ENCODE data around the gene SNX33. TPM values are rescaled to one million over a fixed set of nuclear protein-coding genes. Genes with fewer than 3 reads are reported as not detected.

SNX33 gene
- total and polyA plus RNA-seq, 2 of the 13 experiments (the other 11 are each of a cell fraction or from before 2014, with no cell fraction given): 11.0 to 11.6 TPM

DNA sequence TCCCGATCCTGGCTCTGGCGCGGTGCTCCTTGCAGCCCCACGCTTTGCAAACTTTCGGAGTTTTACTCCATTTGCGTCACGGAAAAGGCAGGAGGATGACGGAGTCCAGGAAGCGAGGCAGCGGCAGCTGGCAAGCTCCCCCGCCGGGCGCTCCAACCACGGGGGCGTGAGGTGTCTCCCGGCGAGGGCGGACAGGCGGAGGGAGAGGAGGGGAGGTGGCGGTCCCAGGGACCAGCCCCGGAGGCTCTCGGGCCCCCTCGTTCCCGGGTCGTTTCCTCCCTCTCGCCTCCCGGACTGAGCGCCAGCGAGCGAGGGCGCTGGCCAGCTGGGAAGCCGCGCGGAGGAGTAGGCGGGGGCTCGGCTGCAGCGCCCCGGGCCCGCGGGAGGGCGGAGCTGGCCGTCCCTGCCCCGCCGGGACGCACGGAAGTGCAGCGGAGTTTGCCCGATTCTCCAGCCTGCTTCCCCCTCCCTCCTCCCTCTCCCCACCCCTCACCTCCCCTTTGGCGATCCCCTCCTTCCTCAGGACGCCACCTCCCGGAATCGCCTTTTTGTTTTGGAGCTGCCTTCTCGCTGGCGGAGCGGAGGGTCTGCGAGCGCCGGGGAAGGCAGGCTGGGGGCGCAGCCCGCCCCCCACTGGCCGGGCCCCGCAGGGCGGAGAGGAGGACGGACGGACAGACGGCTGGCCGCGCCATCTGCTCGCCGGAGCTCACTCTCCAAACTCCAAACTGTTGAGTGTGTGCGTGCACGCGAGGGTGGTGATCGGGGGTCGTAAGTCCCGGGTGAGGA lies at the start of gene SNX33 (continued):
- TF ChIP-seq ZNF670 (CRISPR knock-in tag; IDR thresholded peaks at IDR 0.05; ENCODE audit: borderline replicate concordance) (no peak), MIER3 (CRISPR knock-in tag; IDR thresholded peaks at IDR 0.05; ENCODE audit: borderline replicate concordance) (no peak), TCF7 (IDR thresholded peaks at IDR 0.05; ENCODE audit: low read depth) (no peak), TOE1 (CRISPR knock-in tag; IDR thresholded peaks at IDR 0.05) (no peak), ZNF460 (CRISPR knock-in tag; IDR thresholded peaks at IDR 0.05; ENCODE audit: borderline replicate concordance) (no peak; the same call in 1 of the 2 replicates), ZNF773 (CRISPR knock-in tag; IDR thresholded peaks at IDR 0.05; ENCODE audit: borderline replicate concordance) (no peak), JUND (CRISPR knock-in tag; IDR thresholded peaks at IDR 0.05) (0 out of 2 replicates have a peak, but pooled peaks have one; percentile 47), ZFYVE20 (CRISPR knock-in tag; IDR thresholded peaks at IDR 0.05; ENCODE audit: borderline replicate concordance, low read depth) (no peak), NBN (conservative IDR thresholded peaks at IDR 0.05) (no peak), YEATS4 (CRISPR knock-in tag; IDR thresholded peaks at IDR 0.05; ENCODE audit: borderline replicate concordance) (peak; percentile 22; the same call in 1 of the 2 replicates), ZNF225 (CRISPR knock-in tag; IDR thresholded peaks at IDR 0.05) (no peak), CC2D1A (CRISPR knock-in tag; IDR thresholded peaks at IDR 0.05) (no peak), ZFP36L2 (CRISPR knock-in tag; IDR thresholded peaks at IDR 0.05) (no peak), GABPB1 (CRISPR knock-in tag; IDR thresholded peaks at IDR 0.05) (peak; percentile 76), CSRNP1 (CRISPR knock-in tag; IDR thresholded peaks at IDR 0.05) (no peak), HBP1 (CRISPR knock-in tag; IDR thresholded peaks at IDR 0.05; ENCODE audit: low read depth) (peak; percentile 25; the same call in 1 of the 2 replicates), NR2F6 (IDR thresholded peaks at IDR 0.05) (no peak), NR2F6 (CRISPR knock-in tag; IDR thresholded peaks at IDR 0.05) (no peak; the same call in 1 of the 2 replicates), ZNF652 (CRISPR knock-in tag; IDR thresholded peaks at IDR 0.05; ENCODE audit: borderline replicate concordance, low read depth) (no peak), ZNF569 (CRISPR knock-in tag; IDR thresholded peaks at IDR 0.05; ENCODE audit: borderline replicate concordance) (no peak), KDM6A (CRISPR knock-in tag; IDR thresholded peaks at IDR 0.05; ENCODE audit: low read depth) (no peak), SCMH1 (CRISPR knock-in tag; IDR thresholded peaks at IDR 0.05; ENCODE audit: borderline replicate concordance) (no peak), ZNF383 (CRISPR knock-in tag; IDR thresholded peaks at IDR 0.05; ENCODE audit: borderline replicate concordance) (no peak), ESRRA (CRISPR knock-in tag; IDR thresholded peaks at IDR 0.05; ENCODE audit: low read depth) (no peak; the same call in 1 of the 2 replicates)
- TF ChIP-seq, protein P1, sequence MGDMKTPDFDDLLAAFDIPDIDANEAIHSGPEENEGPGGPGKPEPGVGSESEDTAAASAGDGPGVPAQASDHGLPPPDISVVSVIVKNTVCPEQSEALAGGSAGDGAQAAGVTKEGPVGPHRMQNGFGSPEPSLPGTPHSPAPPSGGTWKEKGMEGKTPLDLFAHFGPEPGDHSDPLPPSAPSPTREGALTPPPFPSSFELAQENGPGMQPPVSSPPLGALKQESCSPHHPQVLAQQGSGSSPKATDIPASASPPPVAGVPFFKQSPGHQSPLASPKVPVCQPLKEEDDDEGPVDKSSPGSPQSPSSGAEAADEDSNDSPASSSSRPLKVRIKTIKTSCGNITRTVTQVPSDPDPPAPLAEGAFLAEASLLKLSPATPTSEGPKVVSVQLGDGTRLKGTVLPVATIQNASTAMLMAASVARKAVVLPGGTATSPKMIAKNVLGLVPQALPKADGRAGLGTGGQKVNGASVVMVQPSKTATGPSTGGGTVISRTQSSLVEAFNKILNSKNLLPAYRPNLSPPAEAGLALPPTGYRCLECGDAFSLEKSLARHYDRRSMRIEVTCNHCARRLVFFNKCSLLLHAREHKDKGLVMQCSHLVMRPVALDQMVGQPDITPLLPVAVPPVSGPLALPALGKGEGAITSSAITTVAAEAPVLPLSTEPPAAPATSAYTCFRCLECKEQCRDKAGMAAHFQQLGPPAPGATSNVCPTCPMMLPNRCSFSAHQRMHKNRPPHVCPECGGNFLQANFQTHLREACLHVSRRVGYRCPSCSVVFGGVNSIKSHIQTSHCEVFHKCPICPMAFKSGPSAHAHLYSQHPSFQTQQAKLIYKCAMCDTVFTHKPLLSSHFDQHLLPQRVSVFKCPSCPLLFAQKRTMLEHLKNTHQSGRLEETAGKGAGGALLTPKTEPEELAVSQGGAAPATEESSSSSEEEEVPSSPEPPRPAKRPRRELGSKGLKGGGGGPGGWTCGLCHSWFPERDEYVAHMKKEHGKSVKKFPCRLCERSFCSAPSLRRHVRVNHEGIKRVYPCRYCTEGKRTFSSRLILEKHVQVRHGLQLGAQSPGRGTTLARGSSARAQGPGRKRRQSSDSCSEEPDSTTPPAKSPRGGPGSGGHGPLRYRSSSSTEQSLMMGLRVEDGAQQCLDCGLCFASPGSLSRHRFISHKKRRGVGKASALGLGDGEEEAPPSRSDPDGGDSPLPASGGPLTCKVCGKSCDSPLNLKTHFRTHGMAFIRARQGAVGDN (CRISPR knock-in tag; IDR thresholded peaks at IDR 0.05): peak; percentile 63
